PC-3 (cell line): ENCODE data around the gene DND1. TPM values are rescaled to one million over a fixed set of nuclear protein-coding genes. Genes with fewer than 3 reads are reported as not detected.

ENCODE experiments used
- ATAC-seq: fragments of 200-7000 bp; cut with Tn5 transposase; 2 replicates; pipeline ENCODE4 v1.9.1; 2020; ENCODE audit warnings: mild to moderate bottlenecking, moderate library complexity
- BruUV-seq: library from RNA; stranded (reverse); fragments of 400-500 nt; replicated peaks from 2 replicates; lab custom pipeline; 2021; lab: Mats Ljungman, UMichigan
- CTCF ChIA-PET: fragments of 300-600 bp; sonication (Branson Sonifier 250); formaldehyde crosslinking; loops from one replicate; lab custom pipeline; 2022; ENCODE audit warnings: antibody characterized with exemption; lab: Charles Lee
- POLR2A ChIA-PET: fragments of 300-600 bp; sonication (Branson Sonifier 250); formaldehyde crosslinking; loops from one replicate; lab custom pipeline; 2022; ENCODE audit warnings: antibody characterized with exemption; ENCODE audit not compliant: unreplicated experiment; lab: Charles Lee
- DNase-seq: peaks from one replicate; pipeline ENCODE4 v3.0.0-alpha.2; 2015
- H2AFZ ChIP-seq: fragments of 300-600 bp; sonication (generic); 2 replicates; pipeline ENCODE4 v1.6.0; 2016; ENCODE audit warnings: antibody characterized with exemption, low read length
- H3F3A ChIP-seq: fragments of 300-600 bp; sonication (generic); one replicate; pipeline ENCODE4 v1.6.0; 2017; ENCODE audit warnings: antibody characterized with exemption, low read length, control low read depth, mild to moderate bottlenecking; ENCODE audit not compliant: unreplicated experiment
- H3K27ac ChIP-seq: fragments of 300-600 bp; sonication (generic); 2 replicates; pipeline ENCODE4 v1.5.1; 2016; ENCODE audit warnings: mild to moderate bottlenecking, low read length
- H3K27me3 ChIP-seq: fragments of 300-600 bp; sonication (generic); 2 replicates; pipeline ENCODE4 v1.6.1; 2016; ENCODE audit warnings: low read length, mixed read lengths
- H3K36me3 ChIP-seq: fragments of 300-600 bp; sonication (generic); 2 replicates; pipeline ENCODE4 v1.6.1; 2016; ENCODE audit warnings: low read depth, mixed run types, low read length, mixed read lengths
- H3K4me1 ChIP-seq: fragments of 300-600 bp; sonication (generic); 2 replicates; pipeline ENCODE4 v1.5.1; 2016; ENCODE audit warnings: low read length; ENCODE audit not compliant: insufficient read depth
- H3K4me2 ChIP-seq: fragments of 300-600 bp; sonication (generic); 2 replicates; pipeline ENCODE4 v1.6.0; 2016; ENCODE audit warnings: low read length
- H3K4me3 ChIP-seq: fragments of 300-600 bp; sonication (generic); 2 replicates; pipeline ENCODE4 v1.5.1; 2016; ENCODE audit warnings: mild to moderate bottlenecking, low read length, mixed read lengths
- H3K79me2 ChIP-seq: fragments of 300-600 bp; sonication (generic); 2 replicates; pipeline ENCODE4 v1.6.1; 2017; ENCODE audit warnings: low read length, mixed read lengths
- H3K9ac ChIP-seq: fragments of 300-600 bp; sonication (generic); 2 replicates; pipeline ENCODE4 v1.6.0; 2016; ENCODE audit warnings: mild to moderate bottlenecking, low read length
- H3K9me2 ChIP-seq: fragments of 300-600 bp; sonication (generic); replicated peaks from 2 replicates; pipeline ENCODE4 v1.6.1; 2016; ENCODE audit warnings: mixed run types, low read length, mixed read lengths
- H3K9me3 ChIP-seq: fragments of 300-600 bp; sonication (generic); 2 replicates; pipeline ENCODE4 v1.6.1; 2016; ENCODE audit warnings: low read length, mixed read lengths
- H4K20me1 ChIP-seq: fragments of 300-600 bp; sonication (generic); 2 replicates; pipeline ENCODE4 v1.6.1; 2016; ENCODE audit warnings: low read length, mixed read lengths
- EZH2 ChIP-seq: fragments of 300-600 bp; sonication (generic); IDR thresholded peaks from one replicate; pipeline ENCODE4 v1.6.1; 2017; ENCODE audit warnings: antibody characterized with exemption, mild to moderate bottlenecking, low read length; ENCODE audit not compliant: unreplicated experiment
- EZH2phosphoT487 ChIP-seq: fragments of 300-600 bp; sonication (generic); IDR thresholded peaks from 2 replicates; pipeline ENCODE4 v1.6.1; 2018; ENCODE audit warnings: mild to moderate bottlenecking, antibody characterized with exemption, low read length, borderline replicate concordance
- intact Hi-C: fragments of 100-400 bp; cut with micrococcal nuclease; formaldehyde crosslinking; loops from 2 replicates; pipeline ENCODE4 v1.9.0; 2023
- total RNA-seq: library from RNA; depleted of rRNA; stranded (reverse); fragments of >200 nt; gene quantifications from 2 replicates; pipeline ENCODE4 v1.2.3, GENCODE V29; 2014
- TF ChIP-seq, protein P1 (sequence below): fragments of 300-600 bp; sonication (generic); conservative IDR thresholded peaks from 2 replicates; pipeline ENCODE4 v1.5.1; 2017; ENCODE audit warnings: antibody characterized with exemption, low read depth, mild to moderate bottlenecking, low read length

Gene DND1
- total RNA-seq, 1 experiment from 2014 or later = 1.1 TPM

DNA sequence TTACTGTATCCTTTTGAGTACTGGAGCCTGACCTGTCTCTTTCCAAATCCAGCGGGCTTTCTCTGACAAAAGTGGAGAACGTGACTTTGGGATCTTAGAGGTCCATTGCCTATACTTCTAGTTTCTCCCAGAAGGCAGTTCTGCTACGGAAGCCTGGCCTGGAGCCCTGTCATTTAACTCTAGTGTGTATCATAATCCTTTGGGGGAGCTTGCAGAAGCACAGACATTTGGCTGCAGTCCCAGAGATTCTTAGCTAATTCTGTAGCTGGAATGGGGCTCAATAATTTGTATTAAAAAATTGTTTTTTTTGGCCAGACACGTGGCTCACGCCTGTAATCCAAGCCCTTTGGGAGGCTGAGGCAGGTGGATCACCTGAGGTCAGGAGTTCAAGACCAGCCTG is 20.9 kb upstream of the DND1 start:
- Histone ChIP-seq H3K4me2 (no peak overlapping the region), H3K9me3 (no peaks in the 10 kb centered on the region), H3K9me2 (no peaks in the 10 kb centered on the region), H2AFZ (no peak overlapping the region), H3K4me3 (no peak overlapping the region), H3F3A (no peaks in the 10 kb centered on the region), H4K20me1 (no peaks in the 10 kb centered on the region), H3K9ac (no peak overlapping the region), H3K4me1 (peaks cover 7% of the 10 kb centered on the region; the same call in 1 of the 2 replicates), H3K36me3 (peaks cover 30% of the 10 kb centered on the region), H3K27me3 (no peaks in the 10 kb centered on the region), H3K27ac (no peak overlapping the region), H3K79me2 (peaks cover 50% of the 10 kb centered on the region)
- BruUV-seq = no TSS peak
- TF ChIP-seq, protein P1, sequence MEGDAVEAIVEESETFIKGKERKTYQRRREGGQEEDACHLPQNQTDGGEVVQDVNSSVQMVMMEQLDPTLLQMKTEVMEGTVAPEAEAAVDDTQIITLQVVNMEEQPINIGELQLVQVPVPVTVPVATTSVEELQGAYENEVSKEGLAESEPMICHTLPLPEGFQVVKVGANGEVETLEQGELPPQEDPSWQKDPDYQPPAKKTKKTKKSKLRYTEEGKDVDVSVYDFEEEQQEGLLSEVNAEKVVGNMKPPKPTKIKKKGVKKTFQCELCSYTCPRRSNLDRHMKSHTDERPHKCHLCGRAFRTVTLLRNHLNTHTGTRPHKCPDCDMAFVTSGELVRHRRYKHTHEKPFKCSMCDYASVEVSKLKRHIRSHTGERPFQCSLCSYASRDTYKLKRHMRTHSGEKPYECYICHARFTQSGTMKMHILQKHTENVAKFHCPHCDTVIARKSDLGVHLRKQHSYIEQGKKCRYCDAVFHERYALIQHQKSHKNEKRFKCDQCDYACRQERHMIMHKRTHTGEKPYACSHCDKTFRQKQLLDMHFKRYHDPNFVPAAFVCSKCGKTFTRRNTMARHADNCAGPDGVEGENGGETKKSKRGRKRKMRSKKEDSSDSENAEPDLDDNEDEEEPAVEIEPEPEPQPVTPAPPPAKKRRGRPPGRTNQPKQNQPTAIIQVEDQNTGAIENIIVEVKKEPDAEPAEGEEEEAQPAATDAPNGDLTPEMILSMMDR = no peak
- TF ChIP-seq EZH2phosphoT487 (no peak), EZH2 (no peak)
- DNase-seq (no peak), ATAC-seq (no peak)
- intact Hi-C loops = no loop called here
- ChIA-PET CTCF (no interaction called here), POLR2A (no interaction called here)

DNA sequence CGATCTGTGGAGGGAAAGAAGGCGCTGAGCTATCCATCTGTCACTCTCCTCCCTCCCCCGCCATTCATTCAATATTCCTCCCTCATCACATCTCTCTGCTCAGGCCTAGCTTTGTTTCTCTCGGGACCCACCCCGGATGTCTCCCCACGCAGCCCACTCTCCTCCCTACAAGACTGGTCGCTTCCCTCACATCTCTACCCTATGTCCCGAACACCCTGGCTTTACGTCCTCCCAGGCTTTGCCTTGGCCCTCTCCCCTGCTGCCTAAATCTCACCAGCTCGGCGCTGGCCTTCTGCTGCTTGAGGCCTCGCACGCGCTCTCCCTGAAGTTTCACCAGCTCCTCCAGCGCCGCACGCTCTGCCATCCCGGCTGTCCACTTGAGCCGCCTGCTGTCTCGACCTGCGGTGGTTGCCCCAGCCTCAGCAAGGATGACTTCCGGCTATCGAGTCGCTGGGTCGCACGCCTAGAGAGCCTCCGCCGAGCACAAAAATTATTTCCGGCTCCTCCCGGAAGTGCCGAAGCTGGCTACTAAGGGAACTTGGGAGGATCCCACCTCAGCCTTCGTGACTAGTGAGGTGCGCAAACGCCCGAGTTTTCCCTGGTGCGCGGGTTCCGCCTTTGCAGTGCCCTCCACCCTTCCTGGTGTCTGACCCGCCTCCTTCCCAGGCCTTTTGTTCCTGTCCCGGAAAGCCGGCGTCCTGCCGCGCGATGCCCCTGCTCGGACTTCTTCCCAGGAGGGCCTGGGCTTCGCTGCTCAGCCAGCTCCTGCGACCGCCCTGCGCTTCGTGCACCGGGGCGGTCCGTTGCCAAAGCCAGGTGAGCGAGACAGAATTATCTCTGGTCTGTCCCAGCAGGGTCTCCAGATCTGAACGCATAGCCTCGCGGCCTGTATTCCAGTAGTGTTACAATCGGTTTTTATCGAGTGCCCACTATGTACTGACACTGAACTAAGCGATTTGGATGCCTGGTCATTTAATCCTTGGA is 17.9 kb upstream of the DND1 start, which contains the start of the genes HARS1 and HARS2:
Gene HARS1 (minus strand): TSS at position 430 of the 984 bp plus-strand sequence. CDS start 66 bp downstream, at position 364.
Gene HARS2 (plus strand): TSS at position 515 of the 984 bp plus-strand sequence. CDS start 194 bp downstream, at position 709.
- no peaks in the 10 kb centered on the region for H3K9me2 ChIP-seq
- ChIA-PET POLR2A (interaction anchor here (0.5 to 0.9 kb wide), 7 partner anchors 9 to 346 kb away, joined by 4 to 8 read pairs (median 4); partner anchors contain the start of gene ZMAT2), CTCF (interaction anchor here (0.5 to 0.7 kb wide), 2 partner anchors 31 to 144 kb away, joined by 3 read pairs; partner anchors contain the start of gene EIF4EBP3)
- DNase-seq (peak; percentile 94), ATAC-seq (peak; percentile 94)
- H3K4me3 ChIP-seq = peak within 1 kb of the TSS; percentile 92
- intact Hi-C loops = loop anchor here (1.0 kb wide), 3 partner anchors 27 to 44 kb away; partner anchors contain the start of genes IK, NDUFA2 and WDR55
- peak within 1 kb of the TSS; percentile 71 for H3K27ac ChIP-seq
- peak within 1 kb of the TSS; percentile 96 for H3K9ac ChIP-seq
- no peak for TF ChIP-seq EZH2
- TF ChIP-seq, protein P1 = no peak
- TF ChIP-seq EZH2phosphoT487 = no peak
- BruUV-seq = no TSS peak
- peak within 1 kb of the TSS; percentile 82 for H2AFZ ChIP-seq
- H3K4me2 ChIP-seq = peak within 1 kb of the TSS; percentile 85
- H3F3A ChIP-seq = no peaks in the 10 kb centered on the region
- no peaks in the 10 kb centered on the region for H4K20me1 ChIP-seq
- peaks cover 7% of the 10 kb centered on the region; the same call in 1 of the 2 replicates for H3K4me1 ChIP-seq
- H3K9me3 ChIP-seq = no peaks in the 10 kb centered on the region
- H3K36me3 ChIP-seq = peaks cover 10% of the 10 kb centered on the region; the same call in 1 of the 2 replicates
- H3K27me3 ChIP-seq = no peaks in the 10 kb centered on the region
- H3K79me2 ChIP-seq = peaks cover 62% of the 10 kb centered on the region
